ENCODE results near the gene VPS29. TPM values are rescaled to one million over a fixed set of nuclear protein-coding genes. Genes with fewer than 3 reads are reported as not detected.

Gene VPS29
- total RNA-seq, 1 experiment from 2014 or later: 156 TPM

DNA sequence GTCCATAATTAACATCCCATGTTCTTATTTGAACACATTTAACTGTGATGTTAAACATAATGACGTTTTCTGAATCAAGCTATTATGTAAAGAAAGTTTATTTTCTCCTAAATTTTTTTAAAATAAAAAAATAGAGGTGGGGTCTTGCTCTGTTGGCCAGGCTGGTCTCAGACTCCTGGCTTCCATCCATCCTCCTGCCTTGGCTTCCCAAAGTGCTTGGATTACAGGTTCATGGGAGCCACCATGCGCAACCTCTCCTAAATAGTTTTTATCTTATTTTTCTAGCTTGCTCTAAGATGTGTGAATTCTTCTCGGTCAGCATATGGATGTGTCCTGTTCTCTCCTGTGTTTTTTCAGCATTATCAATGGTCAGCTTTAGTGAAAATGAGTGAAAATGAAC lies 3.4 kb upstream of the VPS29 start:
- peaks cover 6% of the 10 kb centered on the region for H3K4me1 Mint-ChIP-seq (ENCODE audit: low read depth, unreplicated experiment)
- BruUV-seq (replicated peaks): no TSS peak
- no peak overlapping the region for H3K4me3 Mint-ChIP-seq (ENCODE audit: low read depth, unreplicated experiment)
- intact Hi-C loops (cut with micrococcal nuclease; ENCODE audit: unreplicated experiment): no loop called here
- H3K27me3 Mint-ChIP-seq (ENCODE audit: unreplicated experiment): no peaks in the 10 kb centered on the region
- H3K27ac Mint-ChIP-seq (ENCODE audit: unreplicated experiment): no peak overlapping the region
- no peak for DNase-seq
- H3K9me3 Mint-ChIP-seq (ENCODE audit: low read depth, unreplicated experiment): no peaks in the 10 kb centered on the region
- H3K36me3 Mint-ChIP-seq (ENCODE audit: insufficient read depth, unreplicated experiment): peaks cover 21% of the 10 kb centered on the region
- TF ChIP-seq, protein P1, sequence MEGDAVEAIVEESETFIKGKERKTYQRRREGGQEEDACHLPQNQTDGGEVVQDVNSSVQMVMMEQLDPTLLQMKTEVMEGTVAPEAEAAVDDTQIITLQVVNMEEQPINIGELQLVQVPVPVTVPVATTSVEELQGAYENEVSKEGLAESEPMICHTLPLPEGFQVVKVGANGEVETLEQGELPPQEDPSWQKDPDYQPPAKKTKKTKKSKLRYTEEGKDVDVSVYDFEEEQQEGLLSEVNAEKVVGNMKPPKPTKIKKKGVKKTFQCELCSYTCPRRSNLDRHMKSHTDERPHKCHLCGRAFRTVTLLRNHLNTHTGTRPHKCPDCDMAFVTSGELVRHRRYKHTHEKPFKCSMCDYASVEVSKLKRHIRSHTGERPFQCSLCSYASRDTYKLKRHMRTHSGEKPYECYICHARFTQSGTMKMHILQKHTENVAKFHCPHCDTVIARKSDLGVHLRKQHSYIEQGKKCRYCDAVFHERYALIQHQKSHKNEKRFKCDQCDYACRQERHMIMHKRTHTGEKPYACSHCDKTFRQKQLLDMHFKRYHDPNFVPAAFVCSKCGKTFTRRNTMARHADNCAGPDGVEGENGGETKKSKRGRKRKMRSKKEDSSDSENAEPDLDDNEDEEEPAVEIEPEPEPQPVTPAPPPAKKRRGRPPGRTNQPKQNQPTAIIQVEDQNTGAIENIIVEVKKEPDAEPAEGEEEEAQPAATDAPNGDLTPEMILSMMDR (IDR thresholded peaks at IDR 0.05; ENCODE audit: unreplicated experiment): no peak
- CTCF ChIA-PET: no interaction called here

DNA sequence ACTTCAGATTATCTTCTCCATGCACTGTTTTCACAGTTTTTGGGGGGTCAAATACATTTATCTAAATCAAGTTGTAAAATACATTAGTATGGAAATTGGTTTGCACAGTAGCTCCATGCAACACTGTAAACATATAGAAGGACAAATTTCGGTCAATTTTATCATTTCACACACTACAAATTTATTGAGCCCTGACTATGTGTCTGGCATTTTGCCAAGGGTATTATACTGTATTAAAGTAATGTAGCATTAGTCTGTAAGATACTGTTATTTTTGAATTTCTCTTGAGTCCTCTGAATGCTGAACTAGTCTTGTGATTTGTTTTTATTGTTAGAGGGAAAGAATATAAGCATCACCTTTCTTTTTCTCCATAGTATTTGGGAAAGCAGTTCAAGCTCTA lies 1.5 kb upstream of the VPS29 start:
- TF ChIP-seq, protein P1 (IDR thresholded peaks at IDR 0.05; ENCODE audit: unreplicated experiment): no peak
- H3K27ac Mint-ChIP-seq (ENCODE audit: unreplicated experiment): no peak overlapping the region
- intact Hi-C loops (cut with micrococcal nuclease; ENCODE audit: unreplicated experiment): no loop called here

GRCh38 chr12:110501399-110501751 lies 536 bp downstream of the VPS29 start:
- DNase-seq: peak; percentile 61
- Mint-ChIP-seq H3K27ac (ENCODE audit: unreplicated experiment) (peak overlapping the region; percentile 77), H3K9me3 (ENCODE audit: low read depth, unreplicated experiment) (no peaks in the 10 kb centered on the region), H3K36me3 (ENCODE audit: insufficient read depth, unreplicated experiment) (peaks cover 30% of the 10 kb centered on the region), H3K4me1 (ENCODE audit: low read depth, unreplicated experiment) (peaks cover 15% of the 10 kb centered on the region), H3K27me3 (ENCODE audit: unreplicated experiment) (no peaks in the 10 kb centered on the region), H3K4me3 (ENCODE audit: low read depth, unreplicated experiment) (peak overlapping the region; percentile 95)
- BruUV-seq (replicated peaks): no TSS peak
- intact Hi-C loops (cut with micrococcal nuclease; ENCODE audit: unreplicated experiment): no loop called here
- CTCF ChIA-PET: interaction anchor here (0.6 to 2.7 kb wide), 5 partner anchors 15 to 112 kb away, joined by 3 to 12 read pairs (median 4); partner anchors contain the start of genes FAM216A, GPN3 and TCTN1
- TF ChIP-seq, protein P1 (IDR thresholded peaks at IDR 0.05; ENCODE audit: unreplicated experiment): no peak

More for the DNA sequence above, 1.5 kb upstream of the VPS29 start:
- peaks cover 30% of the 10 kb centered on the region for H3K36me3 Mint-ChIP-seq (ENCODE audit: insufficient read depth, unreplicated experiment)
- CTCF ChIA-PET: interaction anchor here (0.6 kb wide), 2 partner anchors 98 to 504 kb away, joined by 3 to 4 read pairs; partner anchors contain the start of gene ANKRD13A
- H3K4me3 Mint-ChIP-seq (ENCODE audit: low read depth, unreplicated experiment): no peak overlapping the region
- H3K4me1 Mint-ChIP-seq (ENCODE audit: low read depth, unreplicated experiment): peaks cover 15% of the 10 kb centered on the region
- no peaks in the 10 kb centered on the region for H3K27me3 Mint-ChIP-seq (ENCODE audit: unreplicated experiment)
- H3K9me3 Mint-ChIP-seq (ENCODE audit: low read depth, unreplicated experiment): no peaks in the 10 kb centered on the region
- no peak for DNase-seq
- no TSS peak for BruUV-seq (replicated peaks)

GRCh38 chr12:110498984-110499706 lies 2.8 kb downstream of the VPS29 start:
- no TSS peak for BruUV-seq (replicated peaks)
- peak overlapping the region; percentile 76 for H3K27ac Mint-ChIP-seq (ENCODE audit: unreplicated experiment)
- H3K36me3 Mint-ChIP-seq (ENCODE audit: insufficient read depth, unreplicated experiment): peaks cover 49% of the 10 kb centered on the region
- CTCF ChIA-PET: interaction anchor here (0.7 to 1.0 kb wide), 3 partner anchors 30 to 924 kb away, joined by 3 to 6 read pairs (median 4); partner anchors contain the start of genes FAM216A and GPN3
- TF ChIP-seq, protein P1 (IDR thresholded peaks at IDR 0.05; ENCODE audit: unreplicated experiment): no peak
- intact Hi-C loops (cut with micrococcal nuclease; ENCODE audit: unreplicated experiment): no loop called here
- H3K27me3 Mint-ChIP-seq (ENCODE audit: unreplicated experiment): no peaks in the 10 kb centered on the region
- no peak for DNase-seq
- H3K4me3 Mint-ChIP-seq (ENCODE audit: low read depth, unreplicated experiment): peak overlapping the region; percentile 95
- peaks cover 15% of the 10 kb centered on the region for H3K4me1 Mint-ChIP-seq (ENCODE audit: low read depth, unreplicated experiment)
- H3K9me3 Mint-ChIP-seq (ENCODE audit: low read depth, unreplicated experiment): no peaks in the 10 kb centered on the region

All from Calu3 (cell line).